ENCODE measurements around the gene ZNF549.
A peak's percentile ranks its signal among the peaks of the same experiment; 100 is the strongest.

ZNF549 gene

DNA sequence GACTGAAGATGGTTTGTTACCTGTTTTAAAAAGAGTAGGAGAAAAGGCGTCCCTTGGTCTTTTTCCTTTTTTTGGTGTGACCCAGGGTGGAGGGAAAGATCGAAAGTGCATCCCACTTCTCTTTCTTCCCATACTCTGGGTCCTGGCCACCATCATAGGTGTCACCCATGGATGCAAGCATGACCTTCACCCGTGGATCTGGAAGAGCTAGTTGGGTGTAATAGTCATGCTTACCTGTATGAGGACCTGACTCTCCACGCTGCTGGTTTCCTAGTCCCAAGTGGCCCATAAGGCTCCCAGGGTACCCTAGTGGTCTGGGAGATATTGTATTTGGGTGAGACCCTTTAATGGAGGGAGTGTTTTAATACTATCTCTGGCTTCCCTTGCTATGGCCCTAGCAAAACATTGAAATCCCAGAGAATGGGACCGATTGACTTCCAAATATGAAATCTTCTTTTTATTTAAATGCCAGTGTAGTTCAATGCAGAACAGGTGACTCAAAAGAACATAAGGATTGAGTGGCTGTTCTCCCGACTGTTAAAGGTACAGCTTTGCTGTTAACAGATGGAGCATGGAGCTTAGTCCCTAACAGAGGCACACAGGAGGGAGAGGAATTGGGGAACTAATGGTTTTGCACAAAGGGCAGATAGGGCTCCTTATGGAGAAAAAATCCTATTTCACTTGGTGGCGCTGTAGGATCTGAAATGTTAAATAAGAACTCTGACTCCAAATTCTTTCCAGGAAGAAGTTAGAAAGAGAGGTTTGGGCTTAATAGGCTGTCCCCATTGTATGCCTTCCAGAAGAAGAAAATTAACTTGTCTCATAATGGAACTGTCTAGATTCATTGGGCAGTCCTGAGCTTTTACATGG is 39.5 kb downstream of the ZNF549 start:
- DNase-seq (ENCODE audit: low spot score): peak; percentile 34

GRCh38 chr19:57570707-57571106 is 43.6 kb downstream of the ZNF549 start:
- DNase-seq (ENCODE audit: low spot score): no peak

- DNase-seq (ENCODE audit: low spot score): no peak
Measured at GRCh38 chr19:57572415-57572947, 45.3 kb downstream of the ZNF549 start.

GRCh38 chr19:57576661-57577060 is 49.5 kb downstream of the ZNF549 start:
- DNase-seq (ENCODE audit: low spot score): no peak

GRCh38 chr19:57578487-57579205 is 51.5 kb downstream of the ZNF549 start, which contains the start of gene ZNF416:
Gene ZNF416 (minus strand): TSS chr19:57578911. CDS start chr19:57578704, 207 bp downstream.
- DNase-seq (ENCODE audit: low spot score): peak; percentile 99

DNA sequence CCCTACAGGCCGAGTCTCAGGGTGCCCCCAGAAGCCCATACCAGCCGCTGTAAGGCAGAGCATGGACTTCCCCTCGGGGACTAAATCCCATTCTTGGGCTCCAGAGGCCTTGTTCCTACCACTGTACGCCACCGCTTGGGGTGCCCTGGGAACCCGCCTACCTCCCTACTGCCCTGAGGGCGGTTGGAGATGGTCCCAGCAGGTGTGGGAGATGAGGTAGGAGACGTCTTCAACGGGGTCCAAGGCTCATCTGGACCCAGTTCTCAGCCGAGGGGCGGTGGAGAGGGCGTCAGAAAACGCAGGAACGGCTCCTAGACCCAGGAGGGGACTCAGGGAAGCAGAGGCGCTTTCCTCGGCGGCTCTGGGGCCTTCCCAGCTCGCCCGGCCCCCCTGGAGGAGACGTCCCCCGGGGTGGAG is 56.0 kb downstream of the ZNF549 start:
- DNase-seq (ENCODE audit: low spot score): no peak

DNA sequence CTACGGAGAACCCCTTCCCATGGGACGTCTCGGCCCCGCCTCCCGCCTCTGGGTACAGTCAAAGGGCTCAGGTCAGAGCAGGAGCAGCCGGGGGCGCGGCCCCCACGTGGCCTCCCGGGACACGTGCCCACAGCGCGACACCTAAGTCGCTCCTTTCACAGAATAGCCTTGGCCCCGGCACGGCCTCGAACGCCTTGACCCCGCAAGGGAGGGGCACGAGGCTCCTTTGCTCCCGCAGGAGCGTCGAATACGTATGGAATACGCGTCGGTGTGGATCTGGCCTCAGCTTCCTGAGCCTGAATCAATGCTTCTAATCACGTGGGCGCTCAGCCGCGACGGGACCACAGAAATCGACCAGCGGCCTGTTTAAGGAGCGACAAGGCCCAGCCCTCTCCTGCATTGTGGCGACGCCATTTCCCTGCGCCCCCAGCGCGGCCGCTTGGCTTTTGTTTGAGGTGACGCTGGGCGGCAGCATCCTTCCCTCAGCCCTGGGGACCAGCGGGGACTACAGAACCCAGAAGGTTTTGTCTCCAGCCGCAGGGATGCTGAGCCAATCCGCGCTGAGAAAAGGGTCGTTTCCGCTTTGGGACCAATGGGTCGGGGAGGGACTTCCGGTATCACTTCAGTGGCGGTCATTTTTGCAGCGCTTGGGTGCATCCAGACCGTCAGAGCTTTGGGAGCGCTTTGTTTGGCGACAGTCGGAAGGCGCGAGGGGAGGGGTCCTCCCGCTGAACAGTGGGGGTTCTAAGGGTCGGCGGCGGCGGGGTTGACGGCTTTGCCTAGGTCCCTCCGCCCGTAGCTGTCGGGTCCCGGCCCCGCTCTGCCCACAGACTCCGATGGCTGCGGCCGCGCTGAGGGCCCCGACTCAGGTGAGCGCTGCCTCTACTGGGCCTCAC is 56.6 kb downstream of the ZNF549 start, which contains the start of gene ZIK1:
Gene ZIK1 (plus strand): TSS at position 625 of the 896 bp plus-strand sequence. CDS start 212 bp downstream, at position 837.
- DNase-seq (ENCODE audit: low spot score): no peak

DNA sequence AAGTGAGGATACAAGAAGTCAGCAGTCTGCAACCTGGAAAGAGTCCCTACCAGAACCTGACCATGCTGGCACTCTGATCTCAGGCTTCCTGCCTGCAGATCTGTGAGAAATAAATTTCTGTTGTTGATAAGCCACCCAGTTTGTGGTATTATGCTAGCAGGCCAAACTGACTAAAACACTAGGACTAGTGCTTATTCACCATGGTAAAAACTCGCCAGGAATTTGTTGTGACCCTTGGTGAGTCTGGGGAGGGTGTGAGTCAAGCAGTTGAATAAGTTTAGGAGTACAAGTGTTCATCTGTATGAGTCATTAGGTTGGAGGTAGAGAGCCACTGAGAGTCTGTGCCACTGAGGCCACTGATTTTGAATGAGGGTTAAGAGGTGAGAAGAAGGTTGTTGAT is 60.4 kb downstream of the ZNF549 start:
- DNase-seq (ENCODE audit: low spot score): no peak

- no peak for DNase-seq (ENCODE audit: low spot score)
Measured at GRCh38 chr19:57599377-57599760, 72.2 kb downstream of the ZNF549 start.

GRCh38 chr19:57599761-57600383 is 72.7 kb downstream of the ZNF549 start, which contains the start of gene ZNF530:
Gene ZNF530 (plus strand): TSS chr19:57599885. CDS start chr19:57604346, 4,461 bp downstream.
- peak; percentile 83 for DNase-seq (ENCODE audit: low spot score)

DNA sequence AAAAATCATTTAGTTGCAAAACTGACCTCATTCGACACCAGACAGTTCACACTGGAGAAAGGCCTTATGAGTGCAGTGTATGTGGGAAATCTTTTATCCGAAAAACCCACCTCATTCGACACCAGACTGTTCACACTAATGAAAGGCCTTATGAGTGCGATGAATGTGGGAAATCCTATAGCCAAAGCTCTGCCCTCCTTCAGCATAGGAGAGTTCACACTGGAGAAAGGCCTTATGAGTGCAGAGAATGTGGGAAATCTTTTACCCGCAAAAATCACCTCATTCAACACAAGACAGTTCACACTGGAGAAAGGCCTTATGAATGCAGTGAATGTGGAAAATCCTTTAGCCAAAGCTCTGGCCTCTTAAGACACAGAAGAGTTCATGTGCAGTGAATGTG is 79.8 kb downstream of the ZNF549 start:
- no peak for DNase-seq (ENCODE audit: low spot score)

Measured in NAMALWA (cell line).